CD1c-positive myeloid dendritic cell (primary cell): ENCODE data around the gene CTNNBIP1.

ENCODE experiments used
- DNase-seq: peaks from one replicate; pipeline ENCODE4 v3.0.0-alpha.2; 2016; ENCODE audit errors: extremely low spot score

The CTNNBIP1 gene

DNA sequence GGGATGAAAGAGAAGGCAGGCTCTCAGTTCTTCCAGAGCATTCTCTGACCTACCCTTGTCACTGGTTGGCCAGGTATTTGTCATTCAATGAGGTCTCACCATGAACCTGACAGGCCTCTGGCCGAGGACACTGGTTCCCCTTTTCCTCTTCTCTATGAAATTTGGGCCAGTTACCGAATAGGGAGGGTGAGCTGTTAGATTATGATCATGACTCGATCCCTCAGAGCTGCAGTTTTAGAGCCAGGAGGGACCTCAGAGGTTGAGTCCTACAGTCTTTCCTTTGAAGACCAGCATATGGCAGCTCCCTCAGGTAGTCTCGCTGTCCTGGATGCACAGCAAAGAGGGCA, 56.8 kb downstream of the CTNNBIP1 start:
- peak; percentile 19 for DNase-seq

DNA sequence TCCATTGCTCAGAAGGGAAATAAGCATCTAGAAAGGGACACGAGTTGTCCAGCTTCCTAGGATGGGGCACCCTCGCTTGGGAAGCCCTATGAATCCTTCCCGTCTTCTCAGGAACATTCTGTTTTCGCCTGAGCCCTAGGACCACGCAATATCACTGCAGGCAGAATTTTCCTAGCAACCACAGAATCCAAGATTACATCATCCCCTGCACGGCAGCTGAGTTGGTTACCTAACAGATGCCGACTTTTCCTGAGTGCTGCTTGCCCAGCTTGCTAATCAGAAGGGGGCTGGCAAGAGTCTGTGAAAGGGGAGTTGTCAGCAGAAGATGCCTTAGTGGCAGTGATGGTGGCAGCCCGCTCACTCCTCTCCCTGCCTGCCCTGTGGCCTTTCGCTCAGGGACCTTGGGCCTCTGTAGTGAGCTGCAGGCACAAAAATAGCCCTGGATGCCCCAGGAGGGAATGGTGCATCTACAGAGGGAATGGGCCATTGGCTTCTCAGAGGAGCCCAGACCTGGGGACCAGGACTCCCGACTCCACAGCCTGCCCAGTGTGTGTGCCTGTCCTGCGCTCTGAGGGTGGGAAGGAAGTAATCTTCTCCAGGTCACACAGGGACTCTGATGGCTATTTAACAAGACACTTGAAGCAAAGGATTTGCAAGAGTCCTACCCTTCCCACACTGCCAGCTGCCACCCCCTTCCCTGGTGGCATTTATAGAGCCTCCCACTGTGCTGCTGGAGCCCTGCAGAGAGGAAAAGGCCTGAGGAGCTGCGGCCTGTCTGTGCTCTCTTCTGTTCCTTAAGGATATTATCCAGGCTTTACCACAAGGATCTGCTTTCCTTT, 57.4 kb downstream of the CTNNBIP1 start:
- no peak for DNase-seq

DNA sequence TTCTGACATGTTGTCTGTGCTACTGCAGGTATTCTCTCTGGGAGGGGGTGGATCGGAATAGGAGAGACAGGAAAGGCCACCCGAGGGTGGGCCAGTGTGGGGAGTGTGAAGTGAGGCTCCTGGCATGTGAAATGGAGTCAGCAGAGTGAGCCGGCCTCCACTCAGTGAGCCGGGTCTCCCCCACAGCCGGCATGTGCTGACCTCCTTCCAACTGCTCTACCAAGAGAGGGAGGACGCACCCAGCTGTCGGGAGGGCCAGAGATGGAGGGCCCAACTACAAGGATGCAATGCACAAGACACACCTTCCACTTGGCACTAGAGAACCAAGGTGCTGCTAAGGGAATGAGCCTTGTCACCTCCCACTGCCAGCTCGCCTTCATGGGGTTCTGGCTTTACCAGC, 58.1 kb downstream of the CTNNBIP1 start:
- DNase-seq: no peak

DNA sequence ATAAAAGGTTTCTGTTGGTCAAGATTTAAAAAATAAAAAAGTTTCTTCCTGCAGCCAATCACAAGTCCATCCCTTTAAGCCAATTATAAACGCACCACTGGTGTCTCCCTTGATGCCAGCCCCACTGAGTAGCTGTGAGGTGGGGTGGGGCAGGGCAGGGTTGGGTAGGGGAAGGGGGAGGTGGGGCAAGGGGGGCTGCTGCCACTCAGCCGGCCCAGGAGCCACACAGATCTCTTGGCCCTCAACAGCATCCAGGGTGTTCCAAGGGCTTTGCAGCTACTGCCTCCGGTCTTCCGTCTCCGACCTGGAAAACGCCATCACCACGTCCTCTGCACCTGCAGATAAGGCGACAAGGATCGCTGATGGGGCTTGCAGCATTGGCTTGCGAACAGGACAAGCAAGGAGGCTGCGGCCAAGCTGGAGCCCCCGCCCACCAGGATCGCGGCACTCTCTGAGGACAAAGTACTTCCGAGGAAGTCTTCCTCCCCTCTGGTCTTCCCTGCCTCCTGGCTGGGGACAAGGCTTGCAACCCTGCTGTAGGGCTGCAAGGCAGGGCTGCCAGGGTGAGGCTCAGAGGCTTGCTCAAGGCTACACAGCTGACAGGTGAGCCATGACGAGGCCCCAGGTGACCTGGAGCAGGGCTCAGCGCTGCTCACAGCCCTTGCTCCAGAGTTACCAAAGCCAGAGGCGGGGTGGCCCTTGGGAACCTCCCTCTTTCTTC, 59.5 kb downstream of the CTNNBIP1 start:
- DNase-seq: no peak

DNA sequence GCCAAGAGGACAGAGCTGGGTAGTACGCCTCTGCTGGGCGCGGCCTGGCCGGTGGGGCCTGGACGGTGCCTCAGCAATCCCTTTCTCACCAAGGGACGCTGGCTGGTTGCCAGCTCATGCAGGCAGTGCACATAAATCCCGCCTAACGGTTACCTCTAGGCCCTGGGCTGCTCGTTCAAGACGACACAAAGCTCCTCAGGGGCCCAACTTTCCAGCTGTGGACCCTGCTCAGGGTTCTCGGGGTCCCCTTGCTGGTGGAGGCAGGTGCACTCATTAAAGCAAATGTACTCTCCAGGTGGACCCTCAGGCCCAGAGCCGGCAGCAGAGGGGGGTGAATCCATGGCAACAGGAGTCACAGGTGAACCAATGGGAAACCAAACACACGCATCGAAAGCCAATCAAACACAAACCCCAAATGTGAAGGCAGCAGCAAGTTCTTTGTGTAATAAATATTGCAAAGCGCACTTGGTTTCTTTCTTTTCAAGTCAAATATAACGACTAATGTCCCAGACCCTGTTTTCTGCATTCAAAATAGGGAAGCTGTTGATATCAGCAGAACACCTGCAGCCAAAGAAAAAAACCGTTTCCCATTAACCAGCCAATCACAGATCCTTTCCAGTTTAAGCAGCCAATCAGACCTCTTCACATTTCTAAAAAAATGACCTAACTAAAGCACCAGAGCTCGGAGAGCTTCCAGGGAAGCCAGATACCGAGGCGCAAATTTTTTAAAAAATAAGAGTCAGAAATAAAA, 60.2 kb downstream of the CTNNBIP1 start:
- peak; percentile 24 for DNase-seq

DNA sequence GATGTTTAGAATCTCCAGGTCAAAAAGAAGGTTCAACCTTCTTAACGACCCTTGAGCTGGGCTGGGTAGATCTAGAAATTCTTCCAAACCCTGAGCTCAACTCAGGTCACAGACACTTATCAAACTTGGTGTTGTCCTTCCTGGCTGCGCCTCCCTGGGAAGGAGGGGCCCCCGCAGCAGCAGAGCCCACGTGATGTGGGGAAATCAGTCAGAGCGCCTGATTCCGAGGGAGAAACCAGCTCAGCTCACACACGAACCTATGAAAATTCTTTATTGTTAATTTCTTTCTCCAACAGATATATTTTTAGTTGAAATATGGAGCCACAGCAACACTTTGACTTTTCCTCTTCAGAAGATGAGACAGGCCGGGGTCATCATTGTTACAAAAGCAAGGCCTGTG, 62.0 kb downstream of the CTNNBIP1 start:
- no peak for DNase-seq

DNA sequence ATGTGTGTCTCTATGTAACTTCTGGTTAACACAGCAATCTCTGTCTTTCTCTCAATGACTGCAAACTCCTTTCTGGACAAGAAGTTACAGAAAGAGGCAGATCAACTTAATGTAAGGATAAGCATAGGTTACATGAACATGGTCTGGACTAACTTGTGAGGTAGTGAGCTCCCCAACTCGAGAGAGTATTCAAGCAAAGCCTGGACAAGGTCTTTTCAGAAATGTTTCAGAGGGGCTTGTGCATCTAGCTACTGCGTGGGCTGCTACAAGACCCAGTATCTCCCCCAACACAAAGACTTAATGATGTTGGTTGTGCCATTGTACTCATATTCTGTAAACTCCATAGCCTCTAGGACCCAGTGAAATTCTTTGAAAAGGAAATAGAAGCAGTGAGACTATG, 62.8 kb downstream of the CTNNBIP1 start:
- DNase-seq: no peak

DNA sequence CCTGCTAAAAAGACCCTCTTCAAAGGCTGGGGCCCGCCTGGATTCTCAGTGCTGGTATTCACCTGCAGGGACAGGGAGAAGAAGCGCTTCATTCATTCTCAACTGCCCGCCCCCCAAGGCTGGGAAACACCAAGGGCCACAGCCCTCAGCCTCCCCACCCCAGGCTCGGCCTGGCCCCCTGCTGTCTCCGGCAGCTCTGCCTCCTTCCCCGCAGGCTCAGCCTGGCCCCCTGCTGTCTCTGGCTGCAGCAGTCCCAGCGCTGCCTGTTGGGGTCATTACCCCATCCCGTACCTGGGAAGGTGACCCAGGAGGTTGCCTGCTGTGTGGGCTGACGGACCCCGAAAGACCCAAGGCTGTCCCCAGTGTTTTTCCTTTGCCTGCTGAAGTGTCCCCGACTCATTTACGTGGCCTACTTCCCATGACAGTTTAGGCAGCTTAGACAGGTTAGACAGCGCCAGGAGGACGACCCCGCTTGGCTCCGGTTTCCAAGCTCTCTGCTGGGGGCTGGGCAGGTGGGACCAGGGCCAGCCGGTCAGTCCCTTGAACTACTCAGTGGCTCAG, 63.4 kb downstream of the CTNNBIP1 start:
- DNase-seq: no peak

DNA sequence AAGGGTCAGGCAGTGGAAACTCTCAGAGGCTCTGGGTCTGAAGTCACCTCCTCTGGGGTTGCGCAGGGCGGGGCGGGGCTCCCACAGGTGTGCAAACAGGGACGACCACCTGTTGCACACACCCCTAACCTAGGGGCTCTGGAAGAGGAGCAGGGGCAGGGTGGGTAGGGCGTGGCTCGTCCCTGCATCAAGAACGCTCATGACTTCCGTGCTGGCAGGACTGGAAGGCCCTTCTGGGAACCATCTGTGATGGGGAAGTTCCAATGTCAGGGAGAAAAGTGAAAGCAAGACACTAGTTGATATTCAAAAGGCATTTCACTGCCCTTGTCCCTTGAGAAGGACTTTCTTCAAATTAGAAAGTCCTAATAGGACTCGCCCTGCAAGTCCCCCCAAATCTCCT, 64.2 kb downstream of the CTNNBIP1 start:
- DNase-seq: peak; percentile 18

DNA sequence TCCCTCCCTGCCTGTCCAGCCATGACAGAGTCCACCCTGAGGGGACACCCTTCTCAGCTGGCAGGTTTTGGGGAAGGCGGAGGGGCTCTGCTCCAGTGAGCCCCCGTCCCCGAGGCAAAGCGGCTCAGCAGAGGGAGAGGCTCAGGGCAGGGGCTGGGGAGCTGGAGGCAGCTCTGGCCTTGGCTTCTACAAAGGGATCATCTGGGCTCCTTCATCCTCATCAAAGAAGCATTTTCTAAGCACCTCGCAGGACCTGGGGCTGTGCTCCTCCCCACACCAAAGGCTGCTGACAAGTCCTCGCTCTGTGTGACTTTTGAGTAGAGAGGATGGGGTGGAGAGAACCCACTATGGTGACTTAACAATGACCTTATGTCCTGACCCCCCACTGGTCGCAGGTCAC, 65.3 kb downstream of the CTNNBIP1 start:
- DNase-seq: no peak

DNA sequence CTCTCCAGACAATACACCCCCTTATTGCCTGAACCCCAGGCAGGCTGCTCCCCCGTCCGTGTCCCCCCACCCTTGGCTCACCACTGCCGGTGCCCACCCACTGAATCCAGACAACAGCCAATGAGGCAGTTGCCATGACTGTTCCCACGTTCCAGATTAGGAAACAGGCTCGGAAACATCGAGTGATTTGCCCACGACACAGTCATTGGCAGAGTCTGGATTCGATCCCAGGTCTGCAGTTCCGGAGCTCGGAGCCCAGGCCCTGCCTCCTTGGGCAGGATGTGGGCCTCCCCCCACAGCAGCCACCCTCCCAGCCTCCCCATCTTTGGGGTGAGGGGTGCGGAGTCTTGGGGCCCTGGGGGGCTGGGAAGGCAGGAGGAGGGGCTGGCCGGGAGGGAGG, 66.0 kb downstream of the CTNNBIP1 start:
- no peak for DNase-seq

DNA sequence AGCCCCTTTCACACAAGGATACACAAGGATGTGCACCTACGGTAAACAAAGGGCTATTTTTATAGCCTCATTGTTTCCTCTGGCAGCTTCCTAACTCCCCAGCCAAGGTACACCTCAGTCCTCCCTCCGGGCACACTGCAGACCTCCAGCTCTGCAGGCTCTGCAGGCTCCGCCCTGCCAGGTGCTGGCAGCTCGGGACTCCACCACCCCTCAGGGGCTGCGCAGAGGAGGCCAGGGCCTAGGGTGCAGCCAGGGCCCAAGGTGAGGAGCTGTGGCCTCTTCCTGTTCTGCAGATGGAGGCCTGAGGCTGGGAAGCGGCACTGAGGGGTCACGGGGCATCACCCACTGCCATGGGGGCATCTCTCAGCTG, 66.5 kb downstream of the CTNNBIP1 start:
- DNase-seq: no peak

DNA sequence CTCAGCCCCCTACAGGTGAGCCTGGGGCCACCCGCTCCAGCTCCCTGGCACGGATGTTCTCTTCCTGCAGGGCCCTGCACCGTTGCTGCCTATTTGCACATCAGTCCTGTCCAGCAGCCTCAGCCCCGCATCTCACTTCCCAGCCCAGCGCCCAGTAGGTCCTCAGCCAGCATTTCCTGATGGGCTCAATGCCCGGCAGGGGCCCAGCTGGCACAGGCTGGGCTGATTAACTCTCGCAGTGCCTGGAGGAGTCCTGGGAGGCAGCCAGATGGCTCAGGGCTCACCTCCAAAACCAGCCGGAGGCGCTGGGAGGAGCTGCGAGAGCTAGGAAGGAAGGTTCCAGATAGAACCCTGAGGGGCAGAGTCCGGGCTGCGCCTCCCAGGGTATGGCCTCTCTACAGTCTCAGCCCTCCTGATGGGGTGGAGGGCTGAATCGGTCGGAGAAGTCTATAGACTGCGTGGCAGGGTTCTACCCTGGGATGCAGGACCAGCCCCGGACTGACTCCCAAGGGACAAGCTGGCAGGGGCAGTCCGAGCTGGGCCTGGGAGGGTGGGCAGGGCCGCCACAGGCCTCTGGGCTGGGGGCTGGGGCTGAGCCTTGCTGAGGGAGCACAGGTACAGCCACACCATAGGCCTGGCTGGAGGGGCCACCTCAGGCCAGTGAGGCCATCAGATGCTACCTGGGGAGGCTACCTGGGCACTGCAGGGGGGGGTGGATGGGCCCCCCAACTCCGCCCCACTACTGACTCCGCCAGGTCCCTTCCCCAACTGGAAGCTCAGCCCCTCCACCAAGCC, 67.1 kb downstream of the CTNNBIP1 start:
- DNase-seq: no peak

DNA sequence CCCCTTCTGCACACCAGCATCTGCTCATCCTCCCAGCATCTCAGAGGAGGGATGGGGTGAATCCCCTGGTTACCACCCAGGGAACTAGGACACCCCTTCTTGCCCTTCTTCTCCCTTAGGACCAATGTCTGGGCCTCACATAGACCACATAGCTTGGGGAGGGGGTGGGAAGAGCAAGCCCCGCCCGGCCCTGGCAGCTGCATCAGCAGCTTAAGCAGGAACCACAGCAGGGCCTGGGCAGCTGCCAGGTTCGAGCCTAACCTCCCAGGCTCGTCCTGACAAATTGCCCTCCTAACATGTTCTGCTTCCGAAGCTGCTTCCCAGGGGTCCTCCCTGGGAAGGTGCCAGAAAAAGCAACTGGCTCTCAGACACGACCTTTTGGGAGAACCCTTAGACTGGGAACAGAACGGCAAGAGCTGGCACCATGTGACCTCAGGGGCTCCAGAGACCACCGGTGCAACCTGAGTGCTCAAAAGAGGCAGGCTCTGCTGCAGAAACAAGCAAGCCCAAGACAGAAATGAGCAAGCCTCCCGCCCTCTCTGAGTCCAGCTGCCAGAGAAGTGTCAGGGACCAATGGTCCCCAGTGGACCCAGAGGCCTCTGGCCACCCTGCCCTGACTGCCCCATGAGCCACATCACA, 67.9 kb downstream of the CTNNBIP1 start:
- DNase-seq: no peak

DNA sequence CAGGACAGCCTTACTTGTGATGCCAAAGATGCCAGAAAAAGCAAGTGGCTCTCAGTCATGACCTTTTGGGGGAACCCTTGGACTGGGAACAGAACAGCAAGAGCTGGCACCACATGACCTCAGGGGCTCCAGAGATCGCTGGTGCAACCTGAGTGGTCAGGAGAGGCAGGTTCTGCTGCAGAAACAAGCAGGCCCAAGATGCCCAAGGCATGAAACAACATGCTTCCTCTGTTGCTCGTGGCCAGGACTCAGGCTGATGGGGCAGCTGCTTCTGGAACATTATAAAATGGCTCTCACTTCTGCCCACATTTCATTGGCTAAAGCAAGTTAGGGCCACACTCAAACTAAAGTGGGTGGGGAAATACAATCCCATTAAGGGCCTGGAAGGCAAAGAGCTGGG, 68.6 kb downstream of the CTNNBIP1 start:
- DNase-seq: no peak

DNA sequence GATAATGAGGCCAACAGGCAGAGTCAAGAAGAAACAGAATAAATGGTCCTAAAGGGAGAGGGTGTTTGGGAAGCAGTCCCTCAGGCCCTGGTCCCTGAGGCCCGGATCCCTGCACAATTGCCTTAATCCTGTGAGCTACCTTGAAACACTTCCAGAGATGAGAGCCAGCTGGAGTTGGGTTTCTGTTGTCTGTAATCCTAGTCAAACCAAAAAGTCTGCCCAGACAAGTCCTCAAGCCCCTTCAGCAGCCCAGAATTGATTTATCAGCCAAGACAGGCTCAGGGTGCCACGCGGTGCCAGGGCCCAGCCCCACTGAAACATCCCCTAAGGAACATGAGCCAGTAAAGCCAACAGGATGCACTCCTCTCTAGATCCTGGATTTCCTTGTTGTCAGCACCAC, 69.9 kb downstream of the CTNNBIP1 start:
- DNase-seq: no peak

DNA sequence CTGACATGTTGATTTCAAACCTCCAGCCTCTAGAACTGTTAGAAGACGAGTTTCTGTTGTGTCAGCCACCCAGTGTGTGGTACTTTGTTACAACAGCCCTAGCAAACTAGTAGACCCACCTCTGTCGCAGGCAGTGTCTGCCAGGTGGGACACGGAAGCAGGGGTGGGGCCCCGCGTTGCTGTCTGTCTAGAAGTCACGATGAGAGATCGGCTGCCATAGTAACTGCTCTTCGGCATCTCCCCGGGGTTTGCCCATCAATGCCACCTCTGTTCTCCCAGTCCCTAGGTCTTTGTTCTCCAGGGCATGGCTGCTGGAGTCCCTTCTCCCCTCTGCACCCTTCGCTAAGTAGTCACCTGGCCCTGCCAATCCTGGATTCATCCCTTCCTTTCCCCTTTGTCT, 71.1 kb downstream of the CTNNBIP1 start:
- DNase-seq: no peak

DNA sequence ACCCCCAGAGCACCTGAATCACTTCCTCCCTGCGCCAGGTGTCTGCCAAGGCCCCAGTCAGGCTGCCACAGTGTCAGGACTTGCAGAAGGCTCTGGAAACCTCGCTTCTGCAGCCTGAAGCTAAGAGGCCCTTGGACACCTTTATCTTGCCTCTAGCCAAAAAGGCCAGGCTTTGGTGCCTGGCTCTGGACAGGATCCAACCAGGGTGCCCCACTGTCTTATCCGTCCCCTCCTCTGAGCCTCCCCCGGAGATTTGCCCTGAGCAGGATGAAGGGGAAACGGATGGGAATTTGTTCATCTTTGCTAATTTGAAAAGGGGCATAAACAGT, 73.5 kb downstream of the CTNNBIP1 start:
- no peak for DNase-seq

DNA sequence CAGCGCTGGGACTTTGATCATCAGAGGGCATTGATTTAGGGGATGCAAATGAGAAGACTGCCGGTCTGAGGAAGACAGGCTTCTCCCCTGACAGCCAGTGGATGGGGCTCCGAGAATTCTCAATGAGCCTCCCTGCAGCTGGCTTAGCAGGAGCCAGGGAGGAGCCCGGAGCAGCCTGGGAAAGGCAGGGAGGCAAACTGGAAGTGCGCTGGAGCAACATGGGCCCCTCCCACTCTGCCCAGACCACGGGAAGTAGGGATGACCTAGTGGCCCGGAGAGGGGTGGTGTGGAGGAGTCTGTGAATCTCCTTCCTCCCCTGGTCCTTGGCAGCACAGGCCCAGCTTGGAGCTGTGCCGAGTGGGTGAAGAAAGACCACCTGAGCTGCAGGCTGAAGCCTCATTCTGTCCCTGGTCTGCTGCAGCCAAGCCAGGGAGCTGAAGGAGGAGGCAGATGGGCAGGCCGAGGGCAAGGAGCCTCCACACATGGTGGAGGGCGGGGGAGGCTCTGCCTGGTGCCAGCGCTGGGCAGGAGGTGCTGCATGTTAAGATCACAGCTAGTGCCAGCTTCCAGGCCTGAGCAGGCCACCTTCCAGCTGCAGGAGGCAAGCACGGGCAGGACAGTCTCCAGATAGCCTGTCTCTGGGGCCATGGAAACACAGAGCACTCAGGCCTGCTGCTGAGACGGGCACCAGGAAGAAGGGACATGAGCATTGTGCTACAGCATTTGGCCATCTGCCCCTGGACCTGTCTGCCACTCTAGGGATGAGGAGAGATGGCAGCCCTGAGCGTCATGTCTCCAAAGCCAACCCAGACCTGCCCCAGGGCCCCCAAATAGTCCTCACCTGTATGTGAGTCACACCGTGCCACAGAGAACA, 74.1 kb downstream of the CTNNBIP1 start:
- no peak for DNase-seq

DNA sequence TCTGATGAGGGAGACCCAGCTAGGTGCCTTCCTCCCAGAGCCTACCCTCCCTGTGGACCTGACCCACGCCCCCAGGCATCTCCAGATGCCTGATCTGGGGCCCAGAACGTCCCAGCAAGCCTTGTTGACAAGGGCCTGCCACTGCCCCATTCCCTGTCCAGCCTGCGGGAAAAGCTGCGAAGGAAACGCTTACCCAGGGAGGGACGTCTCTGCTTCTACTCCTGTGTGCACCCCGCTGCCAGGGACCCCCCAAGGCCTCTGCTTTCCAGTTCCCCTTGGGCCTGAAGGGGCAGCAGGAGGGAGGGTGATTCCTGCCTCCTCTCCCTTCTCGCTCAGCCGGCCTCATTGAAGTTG, 74.7 kb downstream of the CTNNBIP1 start:
- DNase-seq: no peak
